Retinal pigment epithelial cell (primary cell): ENCODE results near the gene EIF4EBP2.

ENCODE experiments used
- DNase-seq: peaks from one replicate; pipeline ENCODE4 v3.0.0-alpha.2; 2010; ENCODE audit warnings: low read depth
- H3K4me3 ChIP-seq: 2 replicates; pipeline ENCODE4 v1.5.1; 2011; ENCODE audit warnings: mild to moderate bottlenecking, low read length, control low read depth, moderate library complexity
- TF ChIP-seq, protein P1 (sequence below): conservative IDR thresholded peaks from 2 replicates; pipeline ENCODE4 v1.5.1; 2011; ENCODE audit warnings: low read depth, low read length, control low read depth, inconsistent platforms

The EIF4EBP2 gene

DNA sequence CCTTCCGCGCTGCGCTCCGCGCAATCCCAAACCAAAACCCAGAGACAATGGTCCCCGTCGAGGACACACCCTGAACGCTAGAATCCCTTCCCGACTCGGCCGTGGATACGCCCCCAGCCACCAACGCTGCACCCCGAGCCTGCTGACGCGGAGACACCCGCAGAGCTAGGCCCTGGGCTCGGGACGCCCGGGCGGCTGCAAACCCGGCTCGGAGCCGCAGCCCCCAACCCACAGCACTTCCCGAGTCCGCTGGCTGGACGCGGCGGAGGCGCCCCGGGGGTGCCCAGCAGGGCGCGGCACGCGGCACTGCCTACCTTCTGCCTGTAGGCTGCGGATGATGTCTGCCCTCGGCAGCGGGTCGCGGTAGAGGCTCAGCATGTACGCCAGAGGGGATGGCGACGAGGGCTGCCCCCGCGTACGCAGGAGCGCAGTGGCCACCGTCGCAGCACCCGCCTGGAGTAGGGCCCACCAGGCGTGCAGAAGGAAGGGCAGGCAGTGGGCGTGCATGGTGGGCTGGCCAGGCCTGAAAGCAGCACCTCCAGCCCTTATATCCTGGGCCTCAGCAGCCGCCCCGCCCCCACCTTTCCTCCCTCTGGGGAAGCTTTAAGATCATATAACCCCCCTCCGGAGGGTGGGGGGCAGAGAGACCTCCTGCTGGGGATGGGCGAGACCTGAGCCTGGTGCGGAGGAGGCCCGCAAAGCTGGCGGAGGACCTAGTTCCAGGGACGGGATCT lies 37.4 kb downstream of the EIF4EBP2 start, which contains the start of gene NODAL:
TSS of gene NODAL (minus strand) at position 521 of the 734 bp plus-strand sequence. CDS start at position 507, 14 bp downstream.
- TF ChIP-seq, protein P1, sequence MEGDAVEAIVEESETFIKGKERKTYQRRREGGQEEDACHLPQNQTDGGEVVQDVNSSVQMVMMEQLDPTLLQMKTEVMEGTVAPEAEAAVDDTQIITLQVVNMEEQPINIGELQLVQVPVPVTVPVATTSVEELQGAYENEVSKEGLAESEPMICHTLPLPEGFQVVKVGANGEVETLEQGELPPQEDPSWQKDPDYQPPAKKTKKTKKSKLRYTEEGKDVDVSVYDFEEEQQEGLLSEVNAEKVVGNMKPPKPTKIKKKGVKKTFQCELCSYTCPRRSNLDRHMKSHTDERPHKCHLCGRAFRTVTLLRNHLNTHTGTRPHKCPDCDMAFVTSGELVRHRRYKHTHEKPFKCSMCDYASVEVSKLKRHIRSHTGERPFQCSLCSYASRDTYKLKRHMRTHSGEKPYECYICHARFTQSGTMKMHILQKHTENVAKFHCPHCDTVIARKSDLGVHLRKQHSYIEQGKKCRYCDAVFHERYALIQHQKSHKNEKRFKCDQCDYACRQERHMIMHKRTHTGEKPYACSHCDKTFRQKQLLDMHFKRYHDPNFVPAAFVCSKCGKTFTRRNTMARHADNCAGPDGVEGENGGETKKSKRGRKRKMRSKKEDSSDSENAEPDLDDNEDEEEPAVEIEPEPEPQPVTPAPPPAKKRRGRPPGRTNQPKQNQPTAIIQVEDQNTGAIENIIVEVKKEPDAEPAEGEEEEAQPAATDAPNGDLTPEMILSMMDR, result no peak
- no peak within 1 kb of the TSS for H3K4me3 ChIP-seq

DNA sequence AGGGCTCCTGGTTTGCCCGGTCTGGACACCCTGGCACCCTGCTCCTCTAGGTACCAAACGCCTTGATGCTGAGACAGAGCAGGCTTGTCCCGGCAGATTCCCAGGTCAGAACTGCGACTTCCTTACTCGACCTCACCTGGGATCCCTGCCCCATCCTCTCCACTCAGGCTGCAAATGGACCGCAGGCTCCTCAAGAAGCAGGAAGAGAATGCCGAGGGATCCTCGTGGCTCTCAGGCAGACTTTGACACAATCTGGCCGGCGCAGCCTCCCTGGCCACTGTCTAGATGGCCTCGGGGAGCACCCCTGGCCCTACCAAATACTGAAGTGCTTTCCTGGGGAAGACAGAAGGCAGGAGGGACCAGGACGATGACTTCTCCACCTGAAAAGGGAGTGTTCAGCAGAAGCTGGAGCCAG lies 38.0 kb downstream of the EIF4EBP2 start:
- H3K4me3 ChIP-seq, result no peak overlapping the region
- TF ChIP-seq, protein P1, result no peak
- DNase-seq, result no peak

More for the DNA sequence above, 37.4 kb downstream of the EIF4EBP2 start, which contains the start of gene NODAL:
- no peak for DNase-seq

DNA sequence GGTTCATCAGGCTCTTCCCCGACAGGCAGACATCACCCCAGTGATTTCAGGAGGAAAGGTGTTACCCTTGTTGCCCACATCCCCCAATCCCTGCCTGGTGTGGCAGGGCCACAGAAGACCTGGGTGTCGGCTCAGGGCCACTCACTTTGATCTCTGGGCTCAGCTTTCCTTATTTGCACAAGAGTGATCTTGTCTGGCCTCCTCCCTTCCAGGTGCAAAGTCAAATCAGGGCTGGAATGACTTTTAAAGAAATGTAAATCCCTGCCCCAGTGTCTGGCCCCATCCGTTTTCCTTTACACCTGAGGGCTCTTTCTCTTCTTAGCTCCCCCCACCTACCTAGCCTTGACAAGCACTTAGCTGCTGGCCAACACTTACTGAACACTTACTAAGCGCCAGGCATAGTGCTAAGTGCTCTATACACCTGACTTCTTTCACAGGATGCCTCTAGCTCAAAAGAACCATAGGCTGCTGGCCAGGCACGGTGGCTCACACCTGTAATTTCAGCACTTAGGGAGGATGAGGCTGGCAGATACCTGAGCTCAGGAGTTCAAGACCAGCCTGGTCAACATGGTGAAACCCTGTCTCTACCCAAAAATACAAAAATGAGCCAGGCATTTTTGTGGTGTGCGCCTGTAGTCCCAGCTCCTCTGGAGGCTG lies 38.5 kb downstream of the EIF4EBP2 start:
- TF ChIP-seq, protein P1, result no peak
- no peak overlapping the region for H3K4me3 ChIP-seq
- no peak for DNase-seq

DNA sequence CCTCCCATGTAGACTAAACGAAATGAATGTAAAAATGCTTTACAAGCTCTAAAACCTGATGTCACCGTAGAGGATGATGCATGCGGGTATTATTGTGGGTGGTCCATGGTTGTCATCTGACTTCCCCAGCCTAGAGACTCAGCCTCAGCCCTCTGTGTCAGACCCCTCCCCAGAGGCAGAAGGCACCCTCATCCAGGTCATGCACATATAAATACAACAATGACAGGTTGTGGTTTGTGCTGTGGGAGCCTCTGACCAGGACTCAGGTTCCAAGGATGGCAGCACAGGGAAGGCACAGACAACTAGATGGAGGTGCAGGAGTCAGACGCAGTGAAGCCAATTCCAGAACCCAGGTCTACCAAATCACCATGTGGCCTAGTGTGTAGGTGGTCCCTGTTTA lies 40.8 kb downstream of the EIF4EBP2 start:
- no peak overlapping the region for H3K4me3 ChIP-seq
- no peak for DNase-seq
- TF ChIP-seq, protein P1, result no peak

DNA sequence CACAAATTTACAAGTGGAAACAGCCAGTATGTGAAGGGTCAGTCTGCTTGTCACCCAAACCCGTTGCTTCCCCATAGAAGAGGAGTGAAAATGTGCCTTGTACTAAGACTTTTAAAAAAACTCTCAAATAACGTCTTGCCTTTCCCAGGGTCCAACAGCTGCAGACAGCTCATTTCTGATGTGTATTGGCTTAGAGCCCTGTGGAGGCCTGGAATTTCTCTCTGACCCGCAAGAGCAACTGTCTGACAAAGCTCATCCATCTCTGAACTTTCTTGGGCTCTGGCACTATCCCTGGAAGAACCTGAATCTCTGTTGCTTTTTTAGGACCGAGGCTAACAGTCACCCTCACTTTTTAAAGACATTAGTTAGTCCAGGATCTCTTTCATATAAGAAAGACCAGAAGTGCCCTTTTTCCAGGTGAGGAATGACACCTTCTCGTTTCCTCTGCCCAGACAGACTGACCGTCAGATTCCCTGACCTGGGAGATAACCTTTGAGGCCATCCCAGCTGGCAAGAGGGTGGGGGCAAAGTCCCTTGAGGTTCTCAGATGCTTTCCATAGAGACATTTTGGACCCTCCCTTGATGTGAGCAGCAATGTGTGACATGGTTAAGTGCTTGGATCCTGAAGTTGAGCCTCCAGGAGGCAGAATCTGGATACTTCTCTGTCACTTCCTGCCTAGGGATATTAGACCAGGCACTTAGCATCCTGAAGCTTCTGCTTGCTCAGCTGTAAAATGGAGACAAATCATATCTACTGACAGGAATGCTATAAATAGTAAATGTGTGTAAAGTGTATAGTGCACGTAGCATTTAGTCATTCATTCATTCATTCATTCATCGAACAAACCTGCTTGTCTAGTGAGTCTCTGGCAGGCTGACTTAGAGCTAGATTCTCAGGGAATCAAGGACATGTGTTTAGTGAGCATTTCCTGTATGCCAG lies 42.0 kb downstream of the EIF4EBP2 start:
- no peak overlapping the region for H3K4me3 ChIP-seq
- TF ChIP-seq, protein P1, result no peak
- no peak for DNase-seq

DNA sequence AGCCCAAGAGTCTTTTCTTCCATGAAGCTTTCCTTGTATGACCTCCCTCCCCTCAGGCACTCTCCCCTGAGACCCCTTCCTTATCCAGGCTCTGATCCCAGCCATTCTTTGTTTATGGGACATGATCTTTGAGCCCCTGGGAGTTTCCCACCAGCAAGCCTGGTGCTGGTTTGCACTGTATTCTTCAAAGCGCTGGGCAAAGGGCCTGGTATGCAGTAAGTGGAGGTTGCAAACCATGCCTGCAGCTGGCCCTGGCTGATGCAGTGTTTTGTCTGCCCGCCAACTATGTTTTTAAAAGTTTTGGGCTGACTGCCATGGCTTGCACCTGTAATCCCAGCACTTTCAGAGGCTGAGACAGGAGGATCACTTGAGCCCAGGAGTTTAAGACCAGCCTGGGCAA lies 44.3 kb downstream of the EIF4EBP2 start:
- H3K4me3 ChIP-seq, result no peak overlapping the region
- TF ChIP-seq, protein P1, result no peak
- no peak for DNase-seq
